Measurements from ENCODE around the gene PSMB8. TPM values are rescaled to one million over a fixed set of nuclear protein-coding genes. Genes with fewer than 3 reads are reported as not detected.

The PSMB8 gene
- total and polyA plus RNA-seq, 5 donors = 14.8 to 28.4 (median 20.6) TPM

DNA sequence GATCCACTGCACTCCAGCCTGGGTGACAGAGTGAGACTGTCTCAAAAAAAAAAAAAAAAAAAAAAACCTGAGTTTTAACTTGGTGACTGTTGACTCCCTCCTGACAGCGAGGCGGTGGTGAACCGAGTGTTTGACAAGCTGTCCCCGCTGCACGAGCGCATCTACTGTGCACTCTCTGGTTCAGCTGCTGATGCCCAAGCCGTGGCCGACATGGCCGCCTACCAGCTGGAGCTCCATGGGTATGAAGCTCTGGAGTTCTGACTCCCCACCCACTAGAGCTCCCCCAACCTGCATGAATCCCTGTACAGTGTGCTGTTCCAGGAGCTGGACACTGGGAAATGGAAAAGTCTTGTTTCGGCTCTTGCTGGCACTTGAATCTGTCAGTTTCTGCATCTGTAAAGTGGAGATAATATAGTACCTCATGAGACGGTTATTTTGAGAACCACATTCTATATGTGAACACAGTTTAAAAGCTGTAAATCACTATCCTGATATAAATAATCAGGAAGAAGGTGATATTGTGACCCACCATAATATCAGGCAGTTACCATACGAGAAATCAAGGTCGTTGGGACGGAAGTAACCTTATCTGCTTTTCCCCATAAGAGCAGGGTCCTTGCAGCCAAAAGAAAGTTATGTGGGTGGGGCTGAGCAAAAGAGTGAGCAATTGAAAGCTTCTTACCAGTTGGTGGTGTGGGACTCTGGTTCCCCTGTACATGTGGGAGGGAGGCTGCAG, 13.5 kb upstream of the PSMB8 start:
- DNase-seq = no peak
- H3K4me1 ChIP-seq (ENCODE audit: control insufficient read depth, insufficient read depth, low read length) = no peaks in the 10 kb centered on the region
- ATAC-seq = no peak
- no peaks in the 10 kb centered on the region for H3K27me3 ChIP-seq (ENCODE audit: control insufficient read depth, insufficient read depth)
- 82% methylated on average over 14 of the region's 14 CpGs for WGBS
- no peaks in the 10 kb centered on the region for H3K9me3 ChIP-seq (ENCODE audit: control insufficient read depth, low read length)
- intact Hi-C loops (cut with DNase I) = no loop called here
- no peak overlapping the region for H3K4me3 ChIP-seq (ENCODE audit: low read length)
- H3K27ac ChIP-seq (ENCODE audit: low read length) = no peak overlapping the region

- intact Hi-C loops (cut with DNase I) = no loop called here
- DNase-seq (no peak), ATAC-seq (no peak)
- WGBS = 81% methylated on average over 8 of the region's 8 CpGs
- Histone ChIP-seq H3K4me1 (ENCODE audit: control insufficient read depth, insufficient read depth, low read length) (peaks cover 4% of the 10 kb centered on the region), H3K27ac (ENCODE audit: low read length) (no peak overlapping the region), H3K4me3 (ENCODE audit: low read length) (no peak overlapping the region), H3K9me3 (ENCODE audit: control insufficient read depth, low read length) (no peaks in the 10 kb centered on the region), H3K27me3 (ENCODE audit: control insufficient read depth, insufficient read depth) (no peaks in the 10 kb centered on the region)
These were observed 11.8 kb upstream of the PSMB8 start for GRCh38 chr6:32855467-32856174.

GRCh38 chr6:32854376-32855178, 10.7 kb upstream of the PSMB8 start:
- Histone ChIP-seq H3K9me3 (ENCODE audit: control insufficient read depth, low read length) (no peaks in the 10 kb centered on the region), H3K27ac (ENCODE audit: low read length) (peak overlapping the region; percentile 69), H3K27me3 (ENCODE audit: control insufficient read depth, insufficient read depth) (no peaks in the 10 kb centered on the region), H3K4me1 (ENCODE audit: control insufficient read depth, insufficient read depth, low read length) (peaks cover 4% of the 10 kb centered on the region), H3K4me3 (ENCODE audit: low read length) (peak overlapping the region; percentile 75)
- intact Hi-C loops (cut with DNase I) = no loop called here
- DNase-seq (peak; percentile 40 to 67 (median 62)), ATAC-seq (peak; percentile 45 to 50)
- 11% methylated on average over 24 of the region's 24 CpGs for WGBS

- Histone ChIP-seq H3K27me3 (ENCODE audit: control insufficient read depth, insufficient read depth) (no peaks in the 10 kb centered on the region), H3K27ac (ENCODE audit: low read length) (peak within 1 kb of the TSS; percentile 98), H3K4me1 (ENCODE audit: control insufficient read depth, insufficient read depth, low read length) (peaks cover 4% of the 10 kb centered on the region), H3K9me3 (ENCODE audit: control insufficient read depth, low read length) (no peaks in the 10 kb centered on the region), H3K4me3 (ENCODE audit: low read length) (peak within 1 kb of the TSS; percentile 75)
- DNase-seq (peak; percentile 96 to 98 (median 97)), ATAC-seq (peak; percentile 96)
- WGBS = under 1% methylated on average over 68 of the region's 68 CpGs
- intact Hi-C loops (cut with DNase I) = no loop called here
These were observed 9.9 kb upstream of the PSMB8 start, which contains the start of the genes PSMB9 and TAP1 for GRCh38 chr6:32853541-32854375. PSMB9 (plus strand) TSS chr6:32854192; CDS start chr6:32854230, 38 bp downstream. TAP1 (minus strand) TSS chr6:32853704; CDS start chr6:32853636, 68 bp downstream.

DNA sequence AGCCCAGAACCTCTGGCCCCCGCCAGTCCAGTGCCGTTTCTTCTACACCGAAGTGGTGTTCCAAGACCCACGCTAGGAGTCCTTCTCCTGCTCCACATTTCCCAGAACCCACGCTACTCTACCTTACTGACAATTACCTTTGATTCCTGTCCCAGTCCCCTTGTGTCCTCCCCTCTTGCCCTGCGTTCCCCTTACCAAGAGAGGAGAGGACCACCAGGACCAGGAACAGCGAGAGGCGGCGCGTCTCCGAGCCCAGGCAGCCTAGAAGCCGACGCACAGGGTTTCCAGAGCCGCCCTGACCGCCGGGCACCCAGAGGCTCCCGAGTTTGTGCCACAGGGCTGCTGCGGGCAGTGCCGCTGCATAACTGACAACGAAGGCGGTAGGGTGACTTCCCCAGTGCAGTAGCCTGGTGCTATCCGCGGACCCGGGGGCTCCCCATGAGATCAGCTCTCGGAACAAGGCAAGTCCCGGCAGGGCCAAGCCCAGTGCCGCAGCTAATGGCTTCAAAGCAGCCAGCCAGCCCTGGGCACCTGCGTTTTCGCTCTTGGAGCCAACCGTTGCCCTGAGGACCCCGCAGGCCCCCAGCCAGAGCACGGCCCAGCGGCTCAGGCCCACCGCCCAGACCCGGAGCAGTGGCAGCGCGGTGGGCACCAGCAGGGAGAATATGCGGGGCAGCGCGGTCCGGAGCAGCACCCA, 9.1 kb upstream of the PSMB8 start:
- Histone ChIP-seq H3K27ac (ENCODE audit: low read length) (peak overlapping the region; percentile 98), H3K27me3 (ENCODE audit: control insufficient read depth, insufficient read depth) (no peaks in the 10 kb centered on the region), H3K9me3 (ENCODE audit: control insufficient read depth, low read length) (no peaks in the 10 kb centered on the region), H3K4me1 (ENCODE audit: control insufficient read depth, insufficient read depth, low read length) (peaks cover 4% of the 10 kb centered on the region), H3K4me3 (ENCODE audit: low read length) (peak overlapping the region; percentile 75)
- peak; percentile 36 to 42 for ATAC-seq
- intact Hi-C loops (cut with DNase I) = no loop called here
- peak; percentile 52 to 75 (median 73) for DNase-seq
- under 1% methylated on average over 41 of the region's 41 CpGs for WGBS

DNA sequence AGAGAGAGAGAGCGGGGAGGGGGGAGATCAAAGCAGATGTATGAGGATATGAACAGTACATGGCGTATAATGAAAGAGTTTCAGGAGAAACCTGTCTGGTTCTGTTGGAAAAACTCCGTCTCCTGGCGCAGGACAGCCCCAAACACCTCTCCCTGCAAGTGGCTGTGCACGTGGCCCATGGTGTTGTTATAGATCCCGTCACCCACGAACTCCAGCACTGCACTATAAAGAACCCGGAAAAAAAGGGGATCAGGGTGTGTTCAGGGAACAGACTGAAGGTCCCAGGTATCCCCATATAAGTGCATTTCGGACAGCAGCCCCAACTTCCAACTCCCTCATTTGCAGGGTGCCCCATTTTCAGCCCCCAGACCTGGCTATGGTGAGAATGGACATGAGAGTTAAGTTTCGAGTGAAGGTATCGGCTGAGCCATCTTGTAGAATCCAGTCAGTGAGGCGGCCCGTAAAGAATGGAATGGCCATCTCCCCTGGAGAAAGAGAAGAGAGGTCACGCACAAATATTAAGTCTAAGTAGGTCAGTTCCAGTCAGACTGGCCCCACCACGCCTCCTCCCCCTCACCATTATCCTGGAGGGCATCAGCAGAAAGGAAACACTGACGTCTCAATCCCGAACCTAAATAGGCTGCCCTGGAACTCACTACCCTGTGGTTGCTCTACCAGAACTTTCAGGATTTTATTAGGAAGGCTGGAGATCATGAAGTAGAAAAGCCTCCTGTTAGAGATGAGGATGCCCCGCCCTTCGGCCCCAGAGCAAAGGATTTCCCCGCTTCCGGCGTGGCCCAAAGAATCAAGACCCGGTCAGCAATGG, 8.4 kb upstream of the PSMB8 start:
- Histone ChIP-seq H3K4me1 (ENCODE audit: control insufficient read depth, insufficient read depth, low read length) (peaks cover 4% of the 10 kb centered on the region), H3K27ac (ENCODE audit: low read length) (peak overlapping the region; percentile 98), H3K4me3 (ENCODE audit: low read length) (peak overlapping the region; percentile 75), H3K9me3 (ENCODE audit: control insufficient read depth, low read length) (no peaks in the 10 kb centered on the region), H3K27me3 (ENCODE audit: control insufficient read depth, insufficient read depth) (no peaks in the 10 kb centered on the region)
- DNase-seq (peak; percentile 44 to 75 (median 65)), ATAC-seq (peak in 1 of 2 donors; percentile 7)
- 48% methylated on average over 23 of the region's 23 CpGs for WGBS
- intact Hi-C loops (cut with DNase I) = no loop called here

DNA sequence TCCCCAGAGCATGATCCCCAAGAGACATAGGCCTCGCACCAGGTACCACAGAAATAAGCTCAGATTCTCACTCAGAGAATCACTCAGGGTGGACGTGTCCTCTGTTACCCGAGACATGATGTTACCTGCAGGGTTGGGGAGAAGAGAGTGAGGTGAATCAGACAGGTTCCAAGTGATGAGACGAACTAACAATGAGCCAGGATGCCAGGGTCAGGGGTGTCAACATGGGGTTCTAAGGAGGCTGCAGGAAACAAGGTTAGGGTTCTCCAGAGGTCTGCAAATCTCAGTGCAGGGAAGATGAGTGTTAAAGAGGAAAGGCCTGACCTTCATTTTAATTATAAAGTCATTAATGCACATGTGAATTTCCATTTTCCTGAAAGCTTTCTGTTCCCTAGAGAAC, 7.2 kb upstream of the PSMB8 start:
- no peak for ATAC-seq
- H3K9me3 ChIP-seq (ENCODE audit: control insufficient read depth, low read length) = no peaks in the 10 kb centered on the region
- 83% methylated on average over 4 of the region's 4 CpGs for WGBS
- no peaks in the 10 kb centered on the region for H3K27me3 ChIP-seq (ENCODE audit: control insufficient read depth, insufficient read depth)
- no peak overlapping the region for H3K4me3 ChIP-seq (ENCODE audit: low read length)
- no peak overlapping the region for H3K27ac ChIP-seq (ENCODE audit: low read length)
- DNase-seq = no peak
- intact Hi-C loops (cut with DNase I) = no loop called here
- peaks cover 4% of the 10 kb centered on the region for H3K4me1 ChIP-seq (ENCODE audit: control insufficient read depth, insufficient read depth, low read length)

DNA sequence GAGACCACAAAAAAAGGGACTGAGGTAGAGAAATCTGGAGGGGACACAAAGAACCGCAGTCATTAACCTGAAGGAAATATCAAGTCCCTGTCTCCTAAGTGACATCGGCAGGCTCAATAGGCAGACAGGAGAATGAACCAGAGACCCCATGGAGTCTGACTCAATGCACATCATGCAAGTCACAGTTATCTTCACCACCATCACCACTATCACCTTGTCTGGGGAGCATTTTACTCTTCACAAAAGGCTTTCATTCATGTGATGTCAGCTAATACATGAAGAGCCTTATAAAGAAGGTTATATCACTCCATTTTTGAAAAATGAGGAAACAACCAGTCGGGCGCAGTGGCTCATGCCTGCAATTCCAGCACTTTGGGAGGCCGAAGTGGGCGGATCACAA, 5.3 kb upstream of the PSMB8 start:
- no peaks in the 10 kb centered on the region for H3K9me3 ChIP-seq (ENCODE audit: control insufficient read depth, low read length)
- no peaks in the 10 kb centered on the region for H3K27me3 ChIP-seq (ENCODE audit: control insufficient read depth, insufficient read depth)
- H3K27ac ChIP-seq (ENCODE audit: low read length) = no peak overlapping the region
- DNase-seq (no peak), ATAC-seq (no peak)
- peaks cover 4% of the 10 kb centered on the region for H3K4me1 ChIP-seq (ENCODE audit: control insufficient read depth, insufficient read depth, low read length)
- no peak overlapping the region for H3K4me3 ChIP-seq (ENCODE audit: low read length)
- WGBS = 79% methylated on average over 6 of the region's 6 CpGs
- intact Hi-C loops (cut with DNase I) = no loop called here

- peaks cover 5% of the 10 kb centered on the region for H3K4me1 ChIP-seq (ENCODE audit: control insufficient read depth, insufficient read depth, low read length)
- WGBS = 89% methylated on average over 8 of the region's 8 CpGs
- no peaks in the 10 kb centered on the region for H3K9me3 ChIP-seq (ENCODE audit: control insufficient read depth, low read length)
- no peaks in the 10 kb centered on the region for H3K27me3 ChIP-seq (ENCODE audit: control insufficient read depth, insufficient read depth)
- no peak overlapping the region for H3K4me3 ChIP-seq (ENCODE audit: low read length)
- ATAC-seq = no peak
- DNase-seq = no peak
- H3K27ac ChIP-seq (ENCODE audit: low read length) = no peak overlapping the region
- intact Hi-C loops (cut with DNase I) = no loop called here
These were observed 3.9 kb upstream of the PSMB8 start for GRCh38 chr6:32847795-32848194.

Measured in right cardiac atrium (tissue), 5 donors.